NCI-H2196 treated with DMSO at 0.1 percent for 48 hours (cell line): ENCODE data around the gene PRPF6.

ENCODE experiments used
- DNase-seq: peaks from one replicate; lab custom pipeline; 2025; ENCODE audit not compliant: unreplicated experiment; lab: John Stamatoyannopoulos, UW

PRPF6 gene

DNA sequence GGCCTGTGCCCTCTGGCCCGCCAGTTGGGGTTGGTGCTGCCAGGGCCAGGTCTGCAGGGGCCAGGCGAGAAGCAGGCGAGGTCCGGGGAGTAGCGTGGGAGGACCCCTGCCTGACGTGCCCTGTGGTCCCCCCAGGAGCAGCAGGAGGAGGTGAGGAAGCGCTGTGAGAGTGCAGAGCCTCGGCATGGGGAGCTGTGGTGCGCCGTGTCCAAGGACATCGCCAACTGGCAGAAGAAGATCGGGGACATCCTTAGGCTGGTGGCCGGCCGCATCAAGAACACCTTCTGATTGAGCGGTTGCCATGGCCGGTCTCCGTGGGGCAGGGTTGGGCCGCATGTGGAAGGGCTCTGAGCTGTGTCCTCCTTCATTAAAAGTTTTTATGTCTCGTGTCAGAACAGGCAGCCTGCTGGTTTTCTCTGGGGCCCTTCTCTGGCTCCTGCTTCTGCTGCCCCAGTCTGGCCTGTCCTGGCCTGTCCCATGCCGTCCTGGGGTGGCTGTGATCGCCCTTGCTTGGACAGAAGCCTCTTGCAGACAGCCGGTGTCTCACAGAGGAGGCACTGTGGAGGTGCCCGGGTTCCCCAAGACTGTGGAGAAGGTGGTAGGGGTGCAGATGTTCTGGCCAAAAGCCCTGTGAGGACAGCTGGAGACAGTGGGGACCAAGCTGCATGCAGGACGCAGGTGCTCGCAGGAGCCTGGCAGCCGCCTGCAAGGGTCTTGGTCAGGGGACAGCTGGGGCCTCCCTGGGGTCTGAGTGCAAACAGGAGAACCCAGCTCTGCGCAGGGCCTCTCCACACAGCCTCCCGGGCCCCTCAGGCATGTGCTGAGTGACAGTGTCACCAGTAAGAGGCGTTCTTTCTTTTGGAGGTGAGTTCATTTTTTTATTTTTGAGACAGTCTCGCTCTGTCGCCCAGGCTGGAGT lies 52.0 kb downstream of the PRPF6 start:
- DNase-seq = no peak

- no peak for DNase-seq
These were observed 53.1 kb downstream of the PRPF6 start for GRCh38 chr20:64033981-64034493.

- DNase-seq = no peak
These were observed 54.4 kb downstream of the PRPF6 start for GRCh38 chr20:64035066-64035932.

DNA sequence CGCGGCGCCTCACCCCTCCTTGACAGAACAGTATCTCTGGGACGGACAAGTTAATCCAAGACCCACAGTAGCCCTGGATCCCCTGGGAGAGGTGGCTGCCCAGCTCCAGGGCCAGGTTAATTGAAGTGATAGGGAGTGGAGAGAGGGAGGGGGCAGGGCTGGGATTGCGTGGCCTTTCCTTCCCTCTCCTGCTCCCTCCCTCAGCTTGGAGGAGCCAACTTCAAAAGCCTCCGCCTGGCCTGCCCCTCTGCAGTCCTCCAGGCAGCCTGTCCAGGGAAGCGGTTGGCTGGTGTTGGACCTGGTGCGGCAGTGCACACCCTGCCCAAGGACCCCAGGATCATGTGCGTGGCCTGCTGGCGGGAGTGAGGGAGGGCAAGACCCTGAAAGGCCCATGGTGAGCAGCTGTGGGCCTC lies 55.0 kb downstream of the PRPF6 start, which contains the start of gene C20orf204:
TSS of gene C20orf204 (plus strand) at position 250 of the 413 bp plus-strand sequence. CDS start at position 392, 142 bp downstream.
- no peak for DNase-seq

- DNase-seq = no peak
These were observed 55.6 kb downstream of the PRPF6 start for GRCh38 chr20:64036346-64037198.

DNA sequence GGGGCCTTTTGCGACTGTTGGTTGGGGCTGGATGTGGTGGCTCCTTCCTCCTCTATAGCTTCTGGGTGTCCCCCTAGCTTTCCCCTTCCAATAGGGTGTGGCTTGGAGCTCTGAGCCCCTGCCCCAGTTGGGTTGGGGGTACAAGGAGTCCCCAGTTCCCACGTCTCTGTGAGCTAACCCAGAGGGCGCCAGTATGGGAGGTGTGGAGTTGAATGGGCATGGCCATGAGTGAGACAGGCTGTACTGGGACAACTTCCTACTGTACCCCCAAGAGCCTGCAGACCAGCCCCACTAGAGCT lies 56.2 kb downstream of the PRPF6 start:
- no peak for DNase-seq

GRCh38 chr20:64037498-64038213 lies 56.7 kb downstream of the PRPF6 start:
- DNase-seq = peak; percentile 47

- DNase-seq = no peak
These were observed 57.3 kb downstream of the PRPF6 start for GRCh38 chr20:64038224-64038564.

DNA sequence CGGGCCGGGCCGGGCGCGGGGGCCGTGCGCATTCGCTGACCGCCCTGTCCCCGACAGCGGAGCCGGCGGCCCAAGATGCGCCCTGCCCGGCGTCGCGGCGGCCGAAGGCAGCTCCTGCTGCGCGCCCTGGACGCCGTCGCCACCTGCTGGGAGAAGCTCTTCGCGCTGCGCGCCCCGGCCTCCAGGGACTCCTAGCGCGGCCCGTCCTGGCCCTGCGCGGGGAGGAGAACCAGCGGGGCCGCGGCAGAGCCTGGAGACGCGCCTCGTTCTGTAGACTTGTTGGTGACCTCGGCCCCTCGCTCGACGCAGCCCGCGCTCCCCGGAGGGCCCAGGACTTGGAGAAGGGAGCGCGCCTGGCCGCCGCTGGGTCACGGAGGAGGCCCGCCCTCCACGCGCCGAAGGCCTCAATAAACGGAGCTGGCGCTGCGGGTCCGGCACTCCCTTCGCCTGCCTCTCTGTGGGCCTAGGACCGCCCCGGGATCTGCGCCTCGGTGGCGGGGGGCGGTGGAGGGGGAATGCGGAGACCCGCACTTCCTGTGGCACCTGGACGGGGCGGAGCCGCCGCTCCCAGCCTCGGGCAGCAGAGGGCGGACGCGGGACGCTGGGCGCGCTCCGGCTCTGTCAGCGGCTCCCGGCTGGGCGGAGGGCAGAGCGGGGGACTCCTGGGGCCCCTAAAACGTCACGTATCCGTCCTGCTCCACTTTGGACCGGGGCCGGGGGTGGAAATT lies 57.8 kb downstream of the PRPF6 start:
- DNase-seq = peak; percentile 53

- DNase-seq = no peak
These were observed 58.6 kb downstream of the PRPF6 start for GRCh38 chr20:64039293-64040160.

- no peak for DNase-seq
These were observed 59.5 kb downstream of the PRPF6 start for GRCh38 chr20:64040231-64041039.

DNA sequence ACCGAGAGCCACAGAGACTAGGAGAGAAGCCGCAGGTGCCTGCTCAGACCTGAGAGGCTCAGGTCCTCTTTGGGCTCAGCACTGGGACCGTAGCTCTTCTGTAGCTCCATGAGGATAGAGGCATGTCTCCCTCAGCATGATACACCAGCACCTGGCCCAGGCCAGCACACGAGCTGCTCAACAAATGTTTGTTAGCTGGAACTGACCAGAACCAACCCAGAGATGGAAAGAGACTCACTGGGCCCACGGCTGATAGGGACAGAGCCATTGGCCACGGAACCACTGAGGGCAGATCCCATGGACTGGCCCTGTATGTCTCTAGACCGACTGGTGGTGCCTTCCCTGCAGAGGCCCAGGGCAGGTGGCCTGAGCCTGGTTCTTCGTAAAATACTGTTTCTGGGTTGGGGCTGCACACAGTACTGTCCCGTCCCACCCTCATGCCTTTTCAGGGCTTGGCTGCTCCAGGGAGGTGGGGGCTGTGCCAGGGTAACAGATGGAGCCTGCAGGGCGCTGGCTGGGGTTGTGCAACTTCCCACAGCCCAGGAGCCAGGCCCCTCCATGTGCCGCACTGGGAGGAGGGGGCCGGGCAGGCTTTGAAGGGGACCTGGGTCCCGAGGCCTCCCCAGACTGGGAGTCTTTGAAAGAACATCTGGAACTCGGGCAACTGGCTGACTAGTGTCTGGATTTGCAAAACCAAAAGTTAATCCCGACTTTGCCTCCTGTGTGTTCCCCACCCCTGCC lies 60.3 kb downstream of the PRPF6 start:
- DNase-seq = no peak

- DNase-seq = no peak
These were observed 60.8 kb downstream of the PRPF6 start for GRCh38 chr20:64041781-64042053.

- no peak for DNase-seq
These were observed 61.3 kb downstream of the PRPF6 start for GRCh38 chr20:64042054-64042781.

GRCh38 chr20:64043768-64044167 lies 62.8 kb downstream of the PRPF6 start:
- no peak for DNase-seq

GRCh38 chr20:64044484-64045247 lies 63.7 kb downstream of the PRPF6 start:
- no peak for DNase-seq
